ENCODE measurements around the gene GPC5.

DNA sequence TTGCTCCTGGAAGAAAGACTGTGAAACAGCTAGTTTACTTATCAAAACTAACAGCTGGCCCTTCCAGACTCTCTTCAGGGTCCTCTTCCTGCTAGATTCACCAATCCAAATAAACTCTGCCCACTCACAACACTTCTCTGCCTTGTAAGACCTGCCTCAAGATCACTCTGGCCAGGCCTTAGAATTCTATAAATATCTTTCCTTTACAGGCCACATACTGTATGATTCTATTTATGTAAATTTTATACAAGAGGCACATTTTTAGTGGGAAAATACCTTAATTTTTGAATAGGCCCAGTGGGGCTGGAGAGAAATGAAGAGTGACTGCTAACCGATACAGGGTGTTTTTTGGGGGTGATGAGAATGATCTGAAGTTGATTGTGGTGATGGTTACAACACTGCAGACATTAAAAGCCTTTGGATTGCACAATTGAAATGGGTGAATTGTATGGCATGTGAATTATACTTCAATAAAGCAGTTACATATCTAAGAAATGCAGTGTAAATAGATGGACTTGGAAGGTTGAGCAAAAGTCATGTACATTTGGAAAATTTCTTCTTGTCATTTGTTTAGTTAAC, 141.8 kb downstream of the GPC5 start:
- TF ChIP-seq, protein P1, sequence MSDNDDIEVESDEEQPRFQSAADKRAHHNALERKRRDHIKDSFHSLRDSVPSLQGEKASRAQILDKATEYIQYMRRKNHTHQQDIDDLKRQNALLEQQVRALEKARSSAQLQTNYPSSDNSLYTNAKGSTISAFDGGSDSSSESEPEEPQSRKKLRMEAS (IDR thresholded peaks at IDR 0.05) = no peak
- TF ChIP-seq, protein P2, sequence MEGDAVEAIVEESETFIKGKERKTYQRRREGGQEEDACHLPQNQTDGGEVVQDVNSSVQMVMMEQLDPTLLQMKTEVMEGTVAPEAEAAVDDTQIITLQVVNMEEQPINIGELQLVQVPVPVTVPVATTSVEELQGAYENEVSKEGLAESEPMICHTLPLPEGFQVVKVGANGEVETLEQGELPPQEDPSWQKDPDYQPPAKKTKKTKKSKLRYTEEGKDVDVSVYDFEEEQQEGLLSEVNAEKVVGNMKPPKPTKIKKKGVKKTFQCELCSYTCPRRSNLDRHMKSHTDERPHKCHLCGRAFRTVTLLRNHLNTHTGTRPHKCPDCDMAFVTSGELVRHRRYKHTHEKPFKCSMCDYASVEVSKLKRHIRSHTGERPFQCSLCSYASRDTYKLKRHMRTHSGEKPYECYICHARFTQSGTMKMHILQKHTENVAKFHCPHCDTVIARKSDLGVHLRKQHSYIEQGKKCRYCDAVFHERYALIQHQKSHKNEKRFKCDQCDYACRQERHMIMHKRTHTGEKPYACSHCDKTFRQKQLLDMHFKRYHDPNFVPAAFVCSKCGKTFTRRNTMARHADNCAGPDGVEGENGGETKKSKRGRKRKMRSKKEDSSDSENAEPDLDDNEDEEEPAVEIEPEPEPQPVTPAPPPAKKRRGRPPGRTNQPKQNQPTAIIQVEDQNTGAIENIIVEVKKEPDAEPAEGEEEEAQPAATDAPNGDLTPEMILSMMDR (IDR thresholded peaks at IDR 0.05; ENCODE audit: low read depth, low read length, missing input control) = no peak
- no peak for TF ChIP-seq GABPA (IDR thresholded peaks at IDR 0.05 in 1 of 2, conservative IDR thresholded peaks at IDR 0.05 in 1 of 2)
- no peak for TF ChIP-seq RAD21 (IDR thresholded peaks at IDR 0.05)
- TF ChIP-seq, protein P3, sequence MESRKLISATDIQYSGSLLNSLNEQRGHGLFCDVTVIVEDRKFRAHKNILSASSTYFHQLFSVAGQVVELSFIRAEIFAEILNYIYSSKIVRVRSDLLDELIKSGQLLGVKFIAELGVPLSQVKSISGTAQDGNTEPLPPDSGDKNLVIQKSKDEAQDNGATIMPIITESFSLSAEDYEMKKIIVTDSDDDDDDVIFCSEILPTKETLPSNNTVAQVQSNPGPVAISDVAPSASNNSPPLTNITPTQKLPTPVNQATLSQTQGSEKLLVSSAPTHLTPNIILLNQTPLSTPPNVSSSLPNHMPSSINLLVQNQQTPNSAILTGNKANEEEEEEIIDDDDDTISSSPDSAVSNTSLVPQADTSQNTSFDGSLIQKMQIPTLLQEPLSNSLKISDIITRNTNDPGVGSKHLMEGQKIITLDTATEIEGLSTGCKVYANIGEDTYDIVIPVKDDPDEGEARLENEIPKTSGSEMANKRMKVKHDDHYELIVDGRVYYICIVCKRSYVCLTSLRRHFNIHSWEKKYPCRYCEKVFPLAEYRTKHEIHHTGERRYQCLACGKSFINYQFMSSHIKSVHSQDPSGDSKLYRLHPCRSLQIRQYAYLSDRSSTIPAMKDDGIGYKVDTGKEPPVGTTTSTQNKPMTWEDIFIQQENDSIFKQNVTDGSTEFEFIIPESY (IDR thresholded peaks at IDR 0.05) = no peak
- TF ChIP-seq, protein P4, sequence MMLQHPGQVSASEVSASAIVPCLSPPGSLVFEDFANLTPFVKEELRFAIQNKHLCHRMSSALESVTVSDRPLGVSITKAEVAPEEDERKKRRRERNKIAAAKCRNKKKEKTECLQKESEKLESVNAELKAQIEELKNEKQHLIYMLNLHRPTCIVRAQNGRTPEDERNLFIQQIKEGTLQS (IDR thresholded peaks at IDR 0.05) = no peak
- TF ChIP-seq, protein P5, sequence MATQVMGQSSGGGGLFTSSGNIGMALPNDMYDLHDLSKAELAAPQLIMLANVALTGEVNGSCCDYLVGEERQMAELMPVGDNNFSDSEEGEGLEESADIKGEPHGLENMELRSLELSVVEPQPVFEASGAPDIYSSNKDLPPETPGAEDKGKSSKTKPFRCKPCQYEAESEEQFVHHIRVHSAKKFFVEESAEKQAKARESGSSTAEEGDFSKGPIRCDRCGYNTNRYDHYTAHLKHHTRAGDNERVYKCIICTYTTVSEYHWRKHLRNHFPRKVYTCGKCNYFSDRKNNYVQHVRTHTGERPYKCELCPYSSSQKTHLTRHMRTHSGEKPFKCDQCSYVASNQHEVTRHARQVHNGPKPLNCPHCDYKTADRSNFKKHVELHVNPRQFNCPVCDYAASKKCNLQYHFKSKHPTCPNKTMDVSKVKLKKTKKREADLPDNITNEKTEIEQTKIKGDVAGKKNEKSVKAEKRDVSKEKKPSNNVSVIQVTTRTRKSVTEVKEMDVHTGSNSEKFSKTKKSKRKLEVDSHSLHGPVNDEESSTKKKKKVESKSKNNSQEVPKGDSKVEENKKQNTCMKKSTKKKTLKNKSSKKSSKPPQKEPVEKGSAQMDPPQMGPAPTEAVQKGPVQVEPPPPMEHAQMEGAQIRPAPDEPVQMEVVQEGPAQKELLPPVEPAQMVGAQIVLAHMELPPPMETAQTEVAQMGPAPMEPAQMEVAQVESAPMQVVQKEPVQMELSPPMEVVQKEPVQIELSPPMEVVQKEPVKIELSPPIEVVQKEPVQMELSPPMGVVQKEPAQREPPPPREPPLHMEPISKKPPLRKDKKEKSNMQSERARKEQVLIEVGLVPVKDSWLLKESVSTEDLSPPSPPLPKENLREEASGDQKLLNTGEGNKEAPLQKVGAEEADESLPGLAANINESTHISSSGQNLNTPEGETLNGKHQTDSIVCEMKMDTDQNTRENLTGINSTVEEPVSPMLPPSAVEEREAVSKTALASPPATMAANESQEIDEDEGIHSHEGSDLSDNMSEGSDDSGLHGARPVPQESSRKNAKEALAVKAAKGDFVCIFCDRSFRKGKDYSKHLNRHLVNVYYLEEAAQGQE (IDR thresholded peaks at IDR 0.05) = no peak
- TF ChIP-seq EGR1 (IDR thresholded peaks at IDR 0.05; ENCODE audit: low read depth in 2 of 2) = no peak
- no peak for TF ChIP-seq NR2F2 (IDR thresholded peaks at IDR 0.05)
- no peak for TF ChIP-seq YY1 (IDR thresholded peaks at IDR 0.05)
